ENCODE data around the gene CABLES2.

Gene CABLES2

DNA sequence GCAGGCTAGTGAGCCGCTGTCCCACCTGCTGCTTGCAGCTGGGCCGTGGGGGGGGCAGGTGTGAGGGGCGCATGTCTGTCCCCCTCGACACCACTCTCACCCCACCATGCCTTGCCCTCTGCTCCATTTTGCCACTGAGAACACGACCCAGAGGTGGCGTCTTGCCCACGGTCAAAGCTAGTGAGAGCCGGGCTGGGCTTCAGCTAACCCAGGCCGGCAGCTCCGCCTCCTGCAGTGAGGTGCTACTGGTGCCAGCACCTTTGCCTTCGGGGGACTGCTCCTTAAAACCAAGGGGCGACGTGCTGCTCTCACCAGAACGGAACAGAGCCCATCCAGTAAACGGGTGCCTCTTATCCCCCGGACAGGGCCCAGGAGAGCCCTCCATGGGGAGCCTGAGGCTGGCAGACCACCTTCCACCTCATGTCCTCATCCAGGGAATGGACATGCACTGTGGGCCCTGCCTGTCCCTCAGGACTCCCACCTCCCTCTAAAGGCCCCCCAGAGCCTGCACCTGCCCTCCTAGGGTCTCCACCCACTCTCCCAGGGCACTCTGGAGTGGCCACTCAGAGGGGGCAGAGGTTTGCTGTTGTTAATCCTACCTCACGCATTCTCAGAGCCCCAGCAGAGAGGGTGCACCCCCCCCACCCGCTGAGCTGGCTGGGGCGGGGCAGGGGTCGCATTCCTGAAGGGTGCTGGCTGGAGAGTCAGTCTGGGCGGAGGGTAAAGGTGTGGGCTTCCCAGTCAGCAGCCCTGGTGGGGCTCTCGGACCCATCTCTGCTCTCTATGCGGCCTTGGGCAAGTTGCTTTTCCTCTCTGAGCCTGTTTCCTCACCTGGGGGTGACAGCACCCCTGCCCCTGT, 17.4 kb upstream of the CABLES2 start:
- TF ChIP-seq, protein P1, sequence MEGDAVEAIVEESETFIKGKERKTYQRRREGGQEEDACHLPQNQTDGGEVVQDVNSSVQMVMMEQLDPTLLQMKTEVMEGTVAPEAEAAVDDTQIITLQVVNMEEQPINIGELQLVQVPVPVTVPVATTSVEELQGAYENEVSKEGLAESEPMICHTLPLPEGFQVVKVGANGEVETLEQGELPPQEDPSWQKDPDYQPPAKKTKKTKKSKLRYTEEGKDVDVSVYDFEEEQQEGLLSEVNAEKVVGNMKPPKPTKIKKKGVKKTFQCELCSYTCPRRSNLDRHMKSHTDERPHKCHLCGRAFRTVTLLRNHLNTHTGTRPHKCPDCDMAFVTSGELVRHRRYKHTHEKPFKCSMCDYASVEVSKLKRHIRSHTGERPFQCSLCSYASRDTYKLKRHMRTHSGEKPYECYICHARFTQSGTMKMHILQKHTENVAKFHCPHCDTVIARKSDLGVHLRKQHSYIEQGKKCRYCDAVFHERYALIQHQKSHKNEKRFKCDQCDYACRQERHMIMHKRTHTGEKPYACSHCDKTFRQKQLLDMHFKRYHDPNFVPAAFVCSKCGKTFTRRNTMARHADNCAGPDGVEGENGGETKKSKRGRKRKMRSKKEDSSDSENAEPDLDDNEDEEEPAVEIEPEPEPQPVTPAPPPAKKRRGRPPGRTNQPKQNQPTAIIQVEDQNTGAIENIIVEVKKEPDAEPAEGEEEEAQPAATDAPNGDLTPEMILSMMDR (conservative IDR thresholded peaks at IDR 0.05; ENCODE audit: low read depth): no peak
- ChIA-PET CTCF (interaction anchor here (0.9 to 3.9 kb wide), 6 partner anchors 11 to 366 kb away, joined by 3 to 15 read pairs (median 8); no protein-coding TSS in a partner anchor), POLR2A (ENCODE audit: low non-redundant PET) (interaction anchor here (0.6 kb wide), 1 partner anchor 10 kb away, joined by 3 read pairs; no protein-coding TSS in a partner anchor)
- DNase-seq (ENCODE audit: low spot score): no peak
- H3K27ac ChIP-seq: no peak overlapping the region

DNA sequence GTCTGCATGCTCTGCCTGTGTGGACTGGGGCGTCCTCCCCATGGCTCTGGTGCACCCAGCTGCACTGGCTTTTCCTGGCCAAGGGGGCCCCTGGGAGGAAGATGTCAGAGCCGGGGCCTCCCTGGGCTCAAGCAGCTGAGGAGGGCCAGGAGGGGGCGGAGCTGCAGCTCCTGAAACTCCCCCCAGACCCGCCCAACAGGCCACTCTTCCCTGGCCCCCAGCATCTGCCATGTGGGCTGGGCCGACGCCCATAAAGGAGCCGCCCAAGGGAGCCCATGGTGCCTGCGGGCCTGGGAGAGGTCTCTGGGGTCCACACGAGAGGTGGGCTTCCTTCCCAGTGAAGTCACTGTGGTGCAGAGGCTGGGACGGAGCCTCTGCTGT, 16.2 kb upstream of the CABLES2 start:
- TF ChIP-seq, protein P1 (conservative IDR thresholded peaks at IDR 0.05; ENCODE audit: low read depth): no peak
- ChIA-PET CTCF (interaction anchor here (0.5 to 2.6 kb wide), 5 partner anchors 9 to 257 kb away, joined by 3 to 15 read pairs (median 4); no protein-coding TSS in a partner anchor), POLR2A (ENCODE audit: low non-redundant PET) (interaction anchor here (0.6 kb wide), 1 partner anchor 9 kb away, joined by 3 read pairs; no protein-coding TSS in a partner anchor)
- DNase-seq (ENCODE audit: low spot score): no peak
- no peak overlapping the region for H3K27ac ChIP-seq

DNA sequence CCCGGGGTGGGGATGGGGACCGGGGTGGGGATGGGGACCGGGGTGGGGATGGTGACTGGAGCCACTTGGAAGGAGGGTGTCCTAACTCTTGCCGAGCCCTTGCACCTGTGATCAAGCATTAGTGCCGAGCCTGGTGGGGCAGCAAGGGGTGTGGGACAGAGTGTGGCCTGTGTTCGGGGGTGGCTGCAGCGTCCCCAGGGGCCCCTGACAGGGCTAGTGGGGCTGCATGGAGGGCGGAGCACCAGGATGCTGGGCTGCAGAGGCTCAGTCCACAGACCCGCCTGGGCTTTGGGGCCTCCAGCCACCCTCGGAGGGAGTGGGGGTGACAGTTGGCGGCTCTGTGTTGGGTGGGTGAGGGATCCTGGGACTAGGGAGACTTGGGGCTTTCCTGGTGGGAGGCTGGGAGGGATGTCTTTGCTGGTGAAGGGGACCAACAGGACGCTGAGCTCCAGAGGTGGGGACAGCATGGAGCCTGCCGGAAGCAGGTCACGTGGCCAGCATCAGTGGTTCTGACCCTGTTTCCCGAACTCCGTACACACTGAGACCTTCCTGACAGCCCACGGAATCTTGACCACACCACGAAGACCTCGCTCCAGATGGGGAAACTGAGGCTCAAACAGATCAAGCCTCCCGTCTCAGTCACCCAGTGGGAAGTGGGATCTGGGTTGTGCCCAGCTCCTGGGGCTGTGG, 15.7 kb upstream of the CABLES2 start:
- no peak for DNase-seq (ENCODE audit: low spot score)
- TF ChIP-seq, protein P1 (conservative IDR thresholded peaks at IDR 0.05; ENCODE audit: low read depth): no peak
- no peak overlapping the region for H3K27ac ChIP-seq
- CTCF ChIA-PET: interaction anchor here (0.7 to 2.6 kb wide), 4 partner anchors 9 to 20 kb away, joined by 3 to 15 read pairs (median 8); no protein-coding TSS in a partner anchor
- POLR2A ChIA-PET (ENCODE audit: low non-redundant PET): no interaction called here

DNA sequence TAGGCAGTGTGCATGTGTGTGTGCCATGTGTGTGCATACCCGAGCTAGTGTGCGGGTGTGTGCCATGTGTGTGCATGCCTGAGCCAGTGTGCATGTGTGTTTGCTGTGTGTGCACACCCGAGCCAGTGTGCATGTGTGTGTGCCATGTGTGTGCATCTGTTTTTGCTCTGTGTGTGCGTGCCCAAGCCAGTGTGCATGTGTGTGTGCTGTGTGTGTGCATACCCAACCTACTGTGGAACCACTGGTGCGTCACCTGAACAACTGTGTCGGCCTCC, 14.6 kb upstream of the CABLES2 start:
- TF ChIP-seq, protein P1 (conservative IDR thresholded peaks at IDR 0.05; ENCODE audit: low read depth): no peak
- DNase-seq (ENCODE audit: low spot score): no peak
- ChIA-PET POLR2A (ENCODE audit: low non-redundant PET) (no interaction called here), CTCF (interaction anchor here (2.6 kb wide), 1 partner anchor 12 kb away, joined by 15 read pairs; no protein-coding TSS in a partner anchor)
- H3K27ac ChIP-seq: no peak overlapping the region

DNA sequence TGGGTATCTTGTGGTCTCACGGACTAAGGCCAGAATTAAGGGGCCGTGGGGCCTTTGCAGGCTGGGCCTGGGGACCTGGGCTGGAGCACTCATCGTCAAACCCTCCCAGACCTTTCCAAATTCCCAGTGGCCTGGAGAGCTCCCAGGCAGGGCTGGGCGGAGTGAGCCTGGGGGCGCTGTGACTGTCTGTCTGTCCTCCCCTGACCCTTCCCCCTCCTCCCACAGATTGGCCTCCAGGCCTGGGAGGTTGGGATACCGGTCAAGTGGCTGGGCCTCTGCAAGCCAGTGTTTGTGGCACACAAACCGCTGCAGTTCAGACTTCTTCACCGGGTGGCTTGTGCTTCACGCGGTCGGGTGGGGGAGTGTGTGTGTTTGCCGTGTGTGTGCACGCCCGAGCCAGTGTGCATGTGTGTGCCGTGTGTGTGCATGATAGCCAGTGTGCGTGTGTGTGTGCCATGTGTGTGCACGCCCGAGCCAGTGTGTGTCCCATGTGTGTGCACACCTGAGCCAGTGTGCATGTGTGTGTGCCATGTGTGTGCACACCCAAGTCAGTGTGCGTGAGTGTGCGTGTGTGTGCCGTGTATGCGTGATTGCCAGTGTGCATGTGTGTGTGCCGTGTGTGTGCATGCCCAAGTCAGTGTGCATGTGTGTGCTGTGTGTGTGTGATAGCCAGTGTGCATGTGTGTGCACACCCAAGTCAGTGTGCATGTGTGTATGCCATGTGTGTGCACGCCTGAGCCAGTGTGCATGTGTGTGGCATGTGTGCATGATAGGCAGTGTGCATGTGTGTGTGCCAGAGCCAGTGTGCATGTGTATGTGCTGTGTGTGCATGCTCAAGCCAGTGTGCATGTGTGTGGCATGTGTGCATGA, 14.0 kb upstream of the CABLES2 start:
- TF ChIP-seq, protein P1 (conservative IDR thresholded peaks at IDR 0.05; ENCODE audit: low read depth): no peak
- H3K27ac ChIP-seq: no peak overlapping the region
- no peak for DNase-seq (ENCODE audit: low spot score)
- POLR2A ChIA-PET (ENCODE audit: low non-redundant PET): interaction anchor here (0.7 kb wide), 1 partner anchor 24 kb away, joined by 4 read pairs; no protein-coding TSS in a partner anchor
- CTCF ChIA-PET: interaction anchor here (0.6 to 1.1 kb wide), 2 partner anchors 10 to 28 kb away, joined by 3 read pairs; no protein-coding TSS in a partner anchor

Measured in RWPE1 (cell line).